ENCODE measurements around the gene ZNF284.

- TF ChIP-seq CTCF (conservative IDR thresholded peaks at IDR 0.05 in 1 of 2, IDR thresholded peaks at IDR 0.05 in 1 of 2; ENCODE audit: extremely low read depth in 1 of 2, insufficient read depth in 1 of 2, low read depth in 1 of 2, low read length in 2 of 2) (no peak), EZH2 (IDR thresholded peaks at IDR 0.05; ENCODE audit: borderline replicate concordance, low read length) (no peak)
Measured at GRCh38 chr19:44131955-44132354, 60.0 kb downstream of the ZNF284 start.
